SK-N-SH treated with all-trans-retinoic acid at 6 μM for 48 hours (cell line): ENCODE measurements around the gene AGMO.

Experiments used
- ARNTL ChIP-seq: fragments of 450-650 bp; formaldehyde crosslinking; IDR thresholded peaks from 2 replicates; pipeline ENCODE4 v1.5.0; 2020; ENCODE audit warnings: low read depth, mild to moderate bottlenecking, moderate library complexity, borderline replicate concordance
- BACH2 ChIP-seq: fragments of 250-450 bp; sonication (Bioruptor Pico); IDR thresholded peaks from 2 replicates; pipeline ENCODE4 v1.9.0; 2021; ENCODE audit warnings: mild to moderate bottlenecking, borderline replicate concordance
- ISL1 ChIP-seq: fragments of 250-450 bp; sonication (Bioruptor Pico); IDR thresholded peaks from 2 replicates; pipeline ENCODE4 v2.1.2; 2022; ENCODE audit warnings: mild to moderate bottlenecking, moderate library complexity
- SNAI2 ChIP-seq: fragments of 250-450 bp; sonication (Bioruptor Pico); IDR thresholded peaks from 2 replicates; pipeline ENCODE4 v1.5.0; 2020; ENCODE audit warnings: mild to moderate bottlenecking, moderate library complexity
- TCF4 ChIP-seq: fragments of 250-450 bp; sonication (Bioruptor Pico); IDR thresholded peaks from 2 replicates; pipeline ENCODE4 v1.8.0; 2021; ENCODE audit warnings: mild to moderate bottlenecking, moderate library complexity, borderline replicate concordance
- ZC3H10 ChIP-seq: fragments of 250-450 bp; sonication (Bioruptor Pico); IDR thresholded peaks from 2 replicates; pipeline ENCODE4 v1.5.1; 2021; ENCODE audit warnings: mild to moderate bottlenecking, moderate library complexity
- ZFP3 ChIP-seq: fragments of 250-450 bp; sonication (Bioruptor Pico); IDR thresholded peaks from 2 replicates; pipeline ENCODE4 v1.5.0; 2020; ENCODE audit warnings: mild to moderate bottlenecking, moderate library complexity
- ZNF565 ChIP-seq: fragments of 450-650 bp; formaldehyde crosslinking; conservative IDR thresholded peaks from 2 replicates; pipeline ENCODE4 v1.5.0; 2020; ENCODE audit warnings: low read depth, mild to moderate bottlenecking, moderate library complexity
- ZNF70 ChIP-seq: fragments of 450-650 bp; formaldehyde crosslinking; IDR thresholded peaks from 2 replicates; pipeline ENCODE4 v1.5.0; 2020; ENCODE audit warnings: mild to moderate bottlenecking, moderate library complexity
- ZNF8 ChIP-seq: fragments of 450-650 bp; formaldehyde crosslinking; IDR thresholded peaks from 2 replicates; pipeline ENCODE4 v1.5.0; 2020; ENCODE audit warnings: mild to moderate bottlenecking, moderate library complexity
- TF ChIP-seq, protein P1 (sequence below): fragments of 250-450 bp; sonication (Bioruptor Pico); IDR thresholded peaks from 2 replicates; pipeline ENCODE4 v1.8.0; 2020; ENCODE audit warnings: mild to moderate bottlenecking, moderate library complexity, borderline replicate concordance
- TF ChIP-seq, protein P2 (sequence below): fragments of 250-450 bp; sonication (Bioruptor Pico); IDR thresholded peaks from 2 replicates; pipeline ENCODE4 v1.5.0; 2020; ENCODE audit warnings: mild to moderate bottlenecking, moderate library complexity
- TF ChIP-seq, protein P3 (sequence below): fragments of 250-450 bp; sonication (Bioruptor Pico); IDR thresholded peaks from 2 replicates; pipeline ENCODE4 v1.5.1; 2020; ENCODE audit warnings: low read depth, mild to moderate bottlenecking, moderate library complexity

DNA sequence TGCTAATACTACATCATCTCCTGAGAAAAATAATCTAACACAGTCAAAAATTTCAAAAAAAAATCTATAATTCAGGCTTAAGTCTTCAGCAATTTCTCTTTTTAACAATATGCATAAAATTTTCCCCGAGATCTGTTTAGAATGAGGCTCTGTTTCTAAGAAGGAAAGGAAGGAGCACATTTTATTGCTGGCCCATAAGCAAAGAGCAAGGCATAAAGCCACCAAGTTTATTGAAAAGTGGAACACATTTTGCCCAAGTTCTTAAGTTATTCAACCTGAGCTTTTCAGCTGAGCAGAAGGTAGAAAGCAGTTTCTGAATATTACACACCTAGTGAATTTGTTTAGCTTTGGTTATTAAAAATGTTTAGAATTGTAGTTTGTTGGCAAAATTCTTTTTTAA is 73.9 kb downstream of the AGMO start:
- TF ChIP-seq, protein P1, sequence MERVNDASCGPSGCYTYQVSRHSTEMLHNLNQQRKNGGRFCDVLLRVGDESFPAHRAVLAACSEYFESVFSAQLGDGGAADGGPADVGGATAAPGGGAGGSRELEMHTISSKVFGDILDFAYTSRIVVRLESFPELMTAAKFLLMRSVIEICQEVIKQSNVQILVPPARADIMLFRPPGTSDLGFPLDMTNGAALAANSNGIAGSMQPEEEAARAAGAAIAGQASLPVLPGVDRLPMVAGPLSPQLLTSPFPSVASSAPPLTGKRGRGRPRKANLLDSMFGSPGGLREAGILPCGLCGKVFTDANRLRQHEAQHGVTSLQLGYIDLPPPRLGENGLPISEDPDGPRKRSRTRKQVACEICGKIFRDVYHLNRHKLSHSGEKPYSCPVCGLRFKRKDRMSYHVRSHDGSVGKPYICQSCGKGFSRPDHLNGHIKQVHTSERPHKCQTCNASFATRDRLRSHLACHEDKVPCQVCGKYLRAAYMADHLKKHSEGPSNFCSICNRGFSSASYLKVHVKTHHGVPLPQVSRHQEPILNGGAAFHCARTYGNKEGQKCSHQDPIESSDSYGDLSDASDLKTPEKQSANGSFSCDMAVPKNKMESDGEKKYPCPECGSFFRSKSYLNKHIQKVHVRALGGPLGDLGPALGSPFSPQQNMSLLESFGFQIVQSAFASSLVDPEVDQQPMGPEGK (CRISPR knock-in tag) = no peak
- TF ChIP-seq ZFP3 (CRISPR knock-in tag) (no peak), ZC3H10 (no peak), ZNF70 (CRISPR knock-in tag) (no peak), SNAI2 (CRISPR knock-in tag) (no peak), BACH2 (CRISPR knock-in tag) (no peak), ZNF565 (CRISPR knock-in tag) (no peak), ZNF8 (CRISPR knock-in tag) (no peak), ARNTL (CRISPR knock-in tag) (no peak), ISL1 (CRISPR knock-in tag) (no peak), TCF4 (CRISPR knock-in tag) (no peak)
- TF ChIP-seq, protein P2, sequence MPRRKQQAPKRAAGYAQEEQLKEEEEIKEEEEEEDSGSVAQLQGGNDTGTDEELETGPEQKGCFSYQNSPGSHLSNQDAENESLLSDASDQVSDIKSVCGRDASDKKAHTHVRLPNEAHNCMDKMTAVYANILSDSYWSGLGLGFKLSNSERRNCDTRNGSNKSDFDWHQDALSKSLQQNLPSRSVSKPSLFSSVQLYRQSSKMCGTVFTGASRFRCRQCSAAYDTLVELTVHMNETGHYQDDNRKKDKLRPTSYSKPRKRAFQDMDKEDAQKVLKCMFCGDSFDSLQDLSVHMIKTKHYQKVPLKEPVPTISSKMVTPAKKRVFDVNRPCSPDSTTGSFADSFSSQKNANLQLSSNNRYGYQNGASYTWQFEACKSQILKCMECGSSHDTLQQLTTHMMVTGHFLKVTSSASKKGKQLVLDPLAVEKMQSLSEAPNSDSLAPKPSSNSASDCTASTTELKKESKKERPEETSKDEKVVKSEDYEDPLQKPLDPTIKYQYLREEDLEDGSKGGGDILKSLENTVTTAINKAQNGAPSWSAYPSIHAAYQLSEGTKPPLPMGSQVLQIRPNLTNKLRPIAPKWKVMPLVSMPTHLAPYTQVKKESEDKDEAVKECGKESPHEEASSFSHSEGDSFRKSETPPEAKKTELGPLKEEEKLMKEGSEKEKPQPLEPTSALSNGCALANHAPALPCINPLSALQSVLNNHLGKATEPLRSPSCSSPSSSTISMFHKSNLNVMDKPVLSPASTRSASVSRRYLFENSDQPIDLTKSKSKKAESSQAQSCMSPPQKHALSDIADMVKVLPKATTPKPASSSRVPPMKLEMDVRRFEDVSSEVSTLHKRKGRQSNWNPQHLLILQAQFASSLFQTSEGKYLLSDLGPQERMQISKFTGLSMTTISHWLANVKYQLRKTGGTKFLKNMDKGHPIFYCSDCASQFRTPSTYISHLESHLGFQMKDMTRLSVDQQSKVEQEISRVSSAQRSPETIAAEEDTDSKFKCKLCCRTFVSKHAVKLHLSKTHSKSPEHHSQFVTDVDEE = no peak
- TF ChIP-seq, protein P3, sequence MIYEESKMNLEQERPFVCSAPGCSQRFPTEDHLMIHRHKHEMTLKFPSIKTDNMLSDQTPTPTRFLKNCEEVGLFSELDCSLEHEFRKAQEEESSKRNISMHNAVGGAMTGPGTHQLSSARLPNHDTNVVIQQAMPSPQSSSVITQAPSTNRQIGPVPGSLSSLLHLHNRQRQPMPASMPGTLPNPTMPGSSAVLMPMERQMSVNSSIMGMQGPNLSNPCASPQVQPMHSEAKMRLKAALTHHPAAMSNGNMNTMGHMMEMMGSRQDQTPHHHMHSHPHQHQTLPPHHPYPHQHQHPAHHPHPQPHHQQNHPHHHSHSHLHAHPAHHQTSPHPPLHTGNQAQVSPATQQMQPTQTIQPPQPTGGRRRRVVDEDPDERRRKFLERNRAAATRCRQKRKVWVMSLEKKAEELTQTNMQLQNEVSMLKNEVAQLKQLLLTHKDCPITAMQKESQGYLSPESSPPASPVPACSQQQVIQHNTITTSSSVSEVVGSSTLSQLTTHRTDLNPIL = no peak
